Kidney (tissue), 14 donors: ENCODE data around the gene MBD3. TPM values are rescaled to one million over a fixed set of nuclear protein-coding genes. Genes with fewer than 3 reads are reported as not detected.

Source experiments
- DNase-seq, 5 donors: peaks; one replicate each; pipeline ENCODE4 v3.0.0-alpha.2; 2013 to 2020
- FAIRE-seq: peaks from 2 replicates; lab custom pipeline; 2012; peaks lifted over from hg19 to GRCh38; lab: Jason Lieb, UNC
- H3K27ac ChIP-seq, 2 donors: one replicate each; pipeline ENCODE4 v1.7.0; 2013; ENCODE audit warnings: low read depth in 2 of 2, low read length in 2 of 2, inconsistent platforms in 1 of 2
- H3K27me3 ChIP-seq: one replicate; pipeline ENCODE4 v1.7.1; 2013; ENCODE audit warnings: low read length, inconsistent platforms; ENCODE audit not compliant: control insufficient read depth, insufficient read depth
- H3K36me3 ChIP-seq, 3 donors: one replicate each; pipeline versions ENCODE4 v1.7.0 to v1.7.1; 2013; ENCODE audit warnings: low read length in 3 of 3, control low read depth in 1 of 3, inconsistent platforms in 1 of 3; ENCODE audit not compliant: insufficient read depth in 3 of 3, control insufficient read depth in 2 of 3
- H3K4me1 ChIP-seq, 3 donors: one replicate each; pipeline versions ENCODE4 v1.7.0 to v1.7.1; 2013; ENCODE audit warnings: low read length in 3 of 3, inconsistent platforms in 1 of 3, low read depth in 1 of 3; ENCODE audit not compliant: control insufficient read depth in 2 of 3, insufficient read depth in 2 of 3
- H3K4me3 ChIP-seq, 3 donors: one replicate each; pipeline versions ENCODE4 v1.7.0 to v1.8.1; 2013; ENCODE audit warnings: low read length in 3 of 3, control low read depth in 1 of 3, inconsistent platforms in 1 of 3
- H3K9ac ChIP-seq, 3 donors: one replicate each; pipeline versions ENCODE4 v1.7.0 to v1.7.1; 2013; ENCODE audit warnings: low read length in 3 of 3, control low read depth in 1 of 3, inconsistent platforms in 1 of 3
- H3K9me3 ChIP-seq, 3 donors: one replicate each; pipeline versions ENCODE4 v1.7.0 to v1.7.1; 2013; ENCODE audit warnings: low read length in 3 of 3, control low read depth in 1 of 3, inconsistent platforms in 1 of 3; ENCODE audit not compliant: control insufficient read depth in 2 of 3, insufficient read depth in 1 of 3
- intact Hi-C: fragments of 100-400 bp; cut with DNase I; formaldehyde crosslinking; loops from one replicate; pipeline ENCODE4 v1.11.1; 2022
- polyA plus RNA-seq: library from polyadenylated mRNA; stranded (reverse); fragments of 350-450 nt; fragmentation: Illumina TruSeq; extraction: RNeasy Lipid Tissue Mini Kit (QIAGEN cat#74804); gene quantifications from one replicate; pipeline ENCODE4 v1.2.3, GENCODE V29; 2014; ENCODE audit warnings: low read depth, low replicate concordance; ENCODE audit not compliant: insufficient read depth
- total RNA-seq: library from RNA; stranded (reverse); fragmentation: NEBNext Ultra II Directional; extraction: Animal tissue kit (Norgen Biotek cat#: 25700); gene quantifications from one replicate; pipeline ENCODE4 v1.2.1, GENCODE V29; 2021
- TF ChIP-seq, protein P1 (sequence below): IDR thresholded peaks from 3 replicates; pipeline ENCODE4 v1.5.1; 2012; ENCODE audit warnings: mild to moderate bottlenecking, moderate library complexity, borderline replicate concordance; ENCODE audit not compliant: insufficient read depth; ENCODE audit errors: extremely low read depth
- donor health status: control.
- donor health status: control.
- donor health status: control.
- donor health status: control.
- donor health status: control.
- donor health status: DM: yes; HTN: yes; CAD: no.
- donor health status: Normal renal cell carcinoma (clear cell type).

Gene MBD3
- total and polyA plus RNA-seq, 2 donors from 2014 or later = 62.5 to 76.1 TPM

GRCh38 chr19:1602091-1602707 lies 9.5 kb upstream of the MBD3 start:
- FAIRE-seq = no peak
- intact Hi-C loops = no loop called here
- no peaks in the 10 kb centered on the region for H3K27me3 ChIP-seq
- TF ChIP-seq, protein P1, sequence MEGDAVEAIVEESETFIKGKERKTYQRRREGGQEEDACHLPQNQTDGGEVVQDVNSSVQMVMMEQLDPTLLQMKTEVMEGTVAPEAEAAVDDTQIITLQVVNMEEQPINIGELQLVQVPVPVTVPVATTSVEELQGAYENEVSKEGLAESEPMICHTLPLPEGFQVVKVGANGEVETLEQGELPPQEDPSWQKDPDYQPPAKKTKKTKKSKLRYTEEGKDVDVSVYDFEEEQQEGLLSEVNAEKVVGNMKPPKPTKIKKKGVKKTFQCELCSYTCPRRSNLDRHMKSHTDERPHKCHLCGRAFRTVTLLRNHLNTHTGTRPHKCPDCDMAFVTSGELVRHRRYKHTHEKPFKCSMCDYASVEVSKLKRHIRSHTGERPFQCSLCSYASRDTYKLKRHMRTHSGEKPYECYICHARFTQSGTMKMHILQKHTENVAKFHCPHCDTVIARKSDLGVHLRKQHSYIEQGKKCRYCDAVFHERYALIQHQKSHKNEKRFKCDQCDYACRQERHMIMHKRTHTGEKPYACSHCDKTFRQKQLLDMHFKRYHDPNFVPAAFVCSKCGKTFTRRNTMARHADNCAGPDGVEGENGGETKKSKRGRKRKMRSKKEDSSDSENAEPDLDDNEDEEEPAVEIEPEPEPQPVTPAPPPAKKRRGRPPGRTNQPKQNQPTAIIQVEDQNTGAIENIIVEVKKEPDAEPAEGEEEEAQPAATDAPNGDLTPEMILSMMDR = no peak
- DNase-seq = no peak
- no peak overlapping the region for H3K4me3 ChIP-seq
- peaks cover 4 to 13% (median 9%) of the 10 kb centered on the region in 3 donors for H3K36me3 ChIP-seq
- no peak overlapping the region for H3K27ac ChIP-seq
- H3K9ac ChIP-seq = no peak overlapping the region
- no peaks in the 10 kb centered on the region for H3K9me3 ChIP-seq
- H3K4me1 ChIP-seq = peaks cover 0 to 14% (median 3%) of the 10 kb centered on the region in 3 donors

DNA sequence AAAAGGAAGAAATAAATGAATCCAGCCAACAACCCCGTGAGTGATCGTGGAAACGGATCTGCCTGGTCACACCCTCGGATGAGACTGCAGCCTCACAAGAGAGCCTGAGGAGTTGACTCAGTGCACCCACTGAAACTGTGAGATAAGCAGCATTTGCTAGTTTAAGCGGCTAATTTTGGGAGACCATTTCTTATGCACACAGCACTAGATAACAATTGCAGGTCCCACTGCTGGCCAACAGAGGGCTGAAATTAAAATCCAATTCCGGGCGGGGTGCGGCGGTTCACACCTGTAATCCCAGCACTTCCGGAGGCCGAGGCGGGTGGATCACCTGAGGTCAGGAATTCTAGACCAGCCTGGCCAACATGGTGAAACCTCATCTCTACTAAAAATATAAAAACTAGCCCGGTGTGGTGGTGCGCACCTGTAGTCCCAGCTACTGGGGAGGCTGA lies 9.0 kb upstream of the MBD3 start:
- no peak for FAIRE-seq
- intact Hi-C loops = no loop called here

DNA sequence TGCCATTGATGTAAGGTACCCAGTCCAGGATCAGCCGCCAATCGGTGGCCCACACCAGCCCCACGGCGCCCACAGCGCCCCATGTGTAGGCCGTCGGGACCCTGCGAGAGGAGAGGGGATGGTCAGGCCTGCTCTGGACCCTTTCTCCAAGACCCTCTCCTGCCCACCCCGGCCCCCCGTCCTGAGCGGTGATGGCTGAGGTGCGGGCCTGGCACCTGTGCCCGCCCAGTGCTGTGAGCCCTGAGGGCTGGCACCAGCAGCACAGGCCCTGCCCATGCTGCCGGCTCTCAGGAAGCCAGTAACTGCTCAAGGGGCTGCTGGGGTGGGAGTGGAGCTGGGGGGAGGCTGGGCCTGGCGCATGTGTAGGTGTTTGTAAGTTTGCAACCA lies 6.8 kb upstream of the MBD3 start:
- peak in 1 of 5 donors; percentile 63 for DNase-seq
- no peak for FAIRE-seq

More for the DNA sequence above, 9.0 kb upstream of the MBD3 start:
- TF ChIP-seq, protein P1 = no peak
- H3K9ac ChIP-seq = no peak overlapping the region
- H3K4me3 ChIP-seq = no peak overlapping the region
- no peaks in the 10 kb centered on the region for H3K27me3 ChIP-seq
- H3K27ac ChIP-seq = no peak overlapping the region
- DNase-seq = no peak
- no peaks in the 10 kb centered on the region for H3K9me3 ChIP-seq
- H3K36me3 ChIP-seq = peaks cover 4 to 15% (median 10%) of the 10 kb centered on the region in 3 donors
- H3K4me1 ChIP-seq = peaks cover 0 to 14% (median 3%) of the 10 kb centered on the region in 3 donors

More for the DNA sequence above, 6.8 kb upstream of the MBD3 start:
- no peaks in the 10 kb centered on the region for H3K27me3 ChIP-seq
- TF ChIP-seq, protein P1 = no peak
- H3K36me3 ChIP-seq = peaks cover 4 to 15% (median 10%) of the 10 kb centered on the region in 3 donors
- no peak overlapping the region for H3K4me3 ChIP-seq
- H3K27ac ChIP-seq = no peak overlapping the region
- peaks cover 0 to 7% (median 0%) of the 10 kb centered on the region in 3 donors for H3K4me1 ChIP-seq
- no peaks in the 10 kb centered on the region for H3K9me3 ChIP-seq
- intact Hi-C loops = no loop called here
- H3K9ac ChIP-seq = no peak overlapping the region
